Stimulated activated CD8-positive, alpha-beta memory T cell treated with anti-CD3 and anti-CD28 coated beads, Interleukin-7, amount 100 ng/mL, for 4 hours (primary cell): ENCODE measurements around the gene DHDDS.
"Not testable (repeated sequence)": the region's sequence is repeated elsewhere in the genome, so short reads cannot be mapped to it uniquely, and the experiment has no call there.

Experiments used
- DNase-seq, 2 donors: peaks; one replicate each; pipeline ENCODE4 v3.0.0-alpha.2; 2020; ENCODE audit warnings: low read depth in 2 of 2

DHDDS gene, protein sequence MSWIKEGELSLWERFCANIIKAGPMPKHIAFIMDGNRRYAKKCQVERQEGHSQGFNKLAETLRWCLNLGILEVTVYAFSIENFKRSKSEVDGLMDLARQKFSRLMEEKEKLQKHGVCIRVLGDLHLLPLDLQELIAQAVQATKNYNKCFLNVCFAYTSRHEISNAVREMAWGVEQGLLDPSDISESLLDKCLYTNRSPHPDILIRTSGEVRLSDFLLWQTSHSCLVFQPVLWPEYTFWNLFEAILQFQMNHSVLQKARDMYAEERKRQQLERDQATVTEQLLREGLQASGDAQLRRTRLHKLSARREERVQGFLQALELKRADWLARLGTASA

DNA sequence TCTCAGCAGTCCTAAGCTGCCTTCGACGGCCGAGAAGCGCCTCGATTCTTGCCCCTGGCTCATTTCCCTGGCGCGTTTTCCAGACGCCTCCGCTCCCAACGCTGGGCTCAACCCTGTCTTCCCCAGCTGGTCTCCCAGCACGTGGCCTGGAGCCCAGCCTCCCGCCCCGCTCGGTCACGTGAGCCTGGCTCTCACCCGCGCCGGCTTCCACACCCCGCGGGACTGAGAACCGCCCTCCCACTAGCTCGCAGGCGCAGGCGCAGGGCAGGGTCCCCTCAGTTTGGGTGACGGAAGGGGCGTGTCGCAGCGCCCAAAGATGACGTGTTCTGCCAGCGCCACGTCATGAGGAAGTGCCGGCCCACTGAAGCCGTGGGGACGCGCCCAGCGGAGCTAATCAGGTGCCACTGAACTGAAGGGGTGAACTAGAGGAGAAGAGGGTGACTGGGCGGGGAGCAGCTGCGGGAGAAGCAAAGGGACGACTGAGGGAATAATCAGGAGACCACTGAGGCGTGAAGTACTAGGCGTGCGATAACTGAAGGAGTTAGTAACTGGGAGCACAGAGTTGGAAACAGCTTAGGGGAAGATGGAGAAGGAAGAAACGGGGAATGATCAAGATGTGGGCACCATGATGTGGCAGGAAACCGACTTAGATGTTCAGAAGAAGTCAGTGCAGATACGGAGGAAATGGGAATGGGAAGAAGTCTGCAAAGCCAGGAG, at the start of gene DHDDS:
TSS of gene DHDDS (plus strand) at position 343 of the 717 bp plus-strand sequence. CDS start 625 bp downstream, outside the sequence.
- peak; percentile 97 to 98 for DNase-seq

DNA sequence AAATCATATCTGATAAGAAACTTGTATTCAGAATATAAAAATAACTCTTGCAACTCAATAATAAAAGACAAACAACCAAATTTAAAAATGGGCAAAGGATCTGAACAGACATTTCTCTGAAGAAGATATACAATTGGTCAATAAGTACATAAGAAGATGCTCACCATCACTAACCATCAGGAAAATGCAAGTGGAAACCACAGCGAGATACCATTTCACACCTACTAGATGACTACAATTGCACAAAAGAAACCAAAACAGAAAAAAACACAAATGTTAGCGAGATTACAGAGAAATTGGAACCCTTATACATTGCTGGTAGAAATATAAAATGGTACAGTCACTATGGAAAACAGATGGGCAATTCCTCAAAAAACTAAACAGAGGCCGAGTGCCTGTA, 48.0 kb upstream of the DHDDS start:
- no peak for DNase-seq

DNA sequence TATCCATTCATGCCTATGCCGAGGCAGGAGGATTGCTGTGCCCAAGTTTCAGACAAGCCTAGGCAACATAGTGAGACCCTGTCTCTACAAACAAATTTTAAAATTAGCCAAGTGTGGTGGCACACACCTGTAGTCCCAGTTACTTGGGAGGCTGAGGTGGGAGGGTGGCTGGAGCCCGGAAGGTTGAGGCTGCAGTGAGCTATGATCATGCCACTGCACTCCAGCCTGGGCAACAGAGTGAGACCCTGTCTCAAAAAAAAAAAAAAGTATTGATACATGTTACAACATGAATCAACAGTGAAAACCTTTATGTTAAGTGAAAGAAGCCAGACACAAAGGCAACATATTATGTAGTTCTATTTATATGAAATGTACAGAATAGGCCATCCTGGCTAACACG, 47.1 kb upstream of the DHDDS start:
- not testable (repeated sequence) for DNase-seq

DNA sequence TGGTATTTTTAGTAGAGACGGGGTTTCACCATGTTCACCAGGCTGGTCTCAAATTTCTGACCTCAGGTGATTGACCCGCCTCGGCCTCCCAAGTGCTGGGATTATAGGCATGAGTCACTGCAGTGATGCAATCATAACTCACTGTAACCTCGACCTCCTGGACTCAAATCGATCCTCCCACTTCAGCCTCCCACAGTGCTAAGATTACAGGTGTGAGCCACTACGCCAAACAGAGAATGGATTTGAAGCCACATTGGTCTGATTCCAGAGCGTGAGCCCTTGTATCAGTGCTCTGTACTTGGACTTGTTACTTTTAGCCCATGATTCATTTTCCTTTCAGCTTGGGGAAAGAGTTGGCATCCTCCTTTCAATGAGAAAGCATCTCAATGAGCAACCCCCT, 44.7 kb upstream of the DHDDS start:
- no peak for DNase-seq

DNA sequence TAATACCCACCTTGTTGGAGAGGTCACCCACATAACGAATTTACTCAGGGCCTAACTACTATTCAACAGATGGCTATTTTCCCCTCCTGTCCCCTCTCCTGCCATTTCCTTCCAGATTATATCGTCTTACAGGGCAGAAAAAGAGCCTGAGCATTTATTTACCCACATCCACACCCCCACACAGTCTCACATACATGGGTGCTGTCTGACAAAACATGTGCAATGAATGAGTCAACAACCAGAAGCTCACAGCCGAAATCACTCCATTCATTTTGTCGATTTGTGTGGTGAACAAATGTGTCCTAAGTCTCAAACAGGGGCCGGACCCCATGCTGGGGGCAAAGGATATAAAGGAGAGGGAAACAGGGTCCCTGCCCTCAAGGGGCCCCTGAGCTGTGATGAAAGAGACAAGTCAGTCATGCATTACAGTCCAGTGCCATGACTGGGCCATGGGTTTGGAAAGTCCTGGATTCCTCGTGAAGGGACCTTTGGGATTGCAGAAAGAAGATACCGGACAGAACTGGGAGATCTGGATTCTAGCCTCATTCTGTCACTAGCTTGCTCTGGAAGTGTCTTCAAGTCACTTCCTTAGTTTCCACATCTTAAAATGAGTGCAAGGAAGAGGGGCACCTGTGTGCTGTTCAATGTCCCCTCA, 43.2 kb upstream of the DHDDS start:
- no peak for DNase-seq

DNA sequence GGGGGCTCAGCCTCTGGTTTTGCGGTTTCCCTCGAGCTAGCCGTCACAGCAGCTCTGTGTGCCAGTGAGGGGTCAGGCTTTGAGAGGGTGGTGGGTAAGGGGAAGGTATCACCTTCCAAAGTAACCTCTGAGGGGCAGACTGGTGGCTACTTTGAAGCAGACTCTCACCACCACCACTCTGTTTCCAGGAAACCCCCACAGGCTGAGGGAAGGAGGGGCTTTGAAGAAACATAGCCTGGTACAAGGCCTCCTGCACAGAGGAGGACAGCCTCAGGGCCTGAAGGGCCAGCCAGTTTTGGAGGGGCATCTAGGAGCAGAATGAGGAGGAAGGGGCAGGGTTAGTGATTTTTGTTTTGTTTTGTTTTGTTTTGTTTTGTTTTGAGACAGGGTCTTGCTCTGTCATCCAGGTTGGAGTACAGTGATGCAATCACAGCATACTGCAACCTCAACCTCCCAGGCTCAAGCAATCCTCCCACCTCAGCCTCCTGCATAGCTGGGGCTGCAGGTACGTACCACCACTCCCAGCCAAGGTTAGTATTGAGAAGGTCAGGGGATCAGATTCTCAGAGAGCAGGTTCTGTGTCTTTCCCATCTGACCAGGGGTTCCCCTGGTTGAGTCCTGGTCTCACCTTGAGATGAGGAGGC, 42.4 kb upstream of the DHDDS start:
- no peak for DNase-seq

DNA sequence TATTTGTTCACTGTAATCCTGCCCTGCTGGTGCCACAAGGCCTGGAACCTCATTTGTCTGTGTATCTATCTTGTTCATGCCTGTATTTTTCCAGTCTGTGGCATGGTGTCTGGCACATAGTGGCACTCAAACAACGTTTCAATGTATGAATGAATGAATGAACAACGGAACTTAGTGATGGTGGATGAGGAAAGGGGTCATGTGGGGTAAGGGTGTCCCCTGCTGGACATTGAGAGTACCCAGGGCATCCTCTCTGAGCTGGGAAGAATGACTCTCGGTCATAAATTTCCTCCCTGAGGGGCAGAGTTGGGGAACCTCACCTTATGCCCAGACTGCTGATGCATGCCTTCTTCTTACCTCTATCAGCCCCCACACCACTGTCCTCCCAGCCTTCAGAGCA, 40.7 kb upstream of the DHDDS start:
- peak in 1 of 2 donors; percentile 19 for DNase-seq

DNA sequence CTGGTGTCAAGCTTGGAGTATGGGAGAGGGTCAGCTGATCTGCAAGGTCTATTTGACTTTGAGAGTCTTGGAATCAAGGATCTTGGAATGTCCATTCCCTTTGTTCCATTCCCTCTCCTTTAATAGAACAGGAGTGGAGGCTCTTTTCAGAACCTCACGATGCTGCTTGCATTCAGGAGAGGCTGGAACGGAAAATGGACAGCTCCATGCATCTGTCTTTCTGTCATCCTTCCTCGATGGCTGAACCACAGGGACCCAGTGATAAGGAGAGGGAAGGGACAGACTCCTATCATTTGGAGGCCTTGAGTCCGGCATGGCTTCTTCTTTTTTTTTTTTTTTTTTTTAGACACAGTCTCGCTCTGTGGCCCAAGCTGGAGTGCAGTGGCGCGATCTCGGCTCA, 36.4 kb upstream of the DHDDS start:
- no peak for DNase-seq

DNA sequence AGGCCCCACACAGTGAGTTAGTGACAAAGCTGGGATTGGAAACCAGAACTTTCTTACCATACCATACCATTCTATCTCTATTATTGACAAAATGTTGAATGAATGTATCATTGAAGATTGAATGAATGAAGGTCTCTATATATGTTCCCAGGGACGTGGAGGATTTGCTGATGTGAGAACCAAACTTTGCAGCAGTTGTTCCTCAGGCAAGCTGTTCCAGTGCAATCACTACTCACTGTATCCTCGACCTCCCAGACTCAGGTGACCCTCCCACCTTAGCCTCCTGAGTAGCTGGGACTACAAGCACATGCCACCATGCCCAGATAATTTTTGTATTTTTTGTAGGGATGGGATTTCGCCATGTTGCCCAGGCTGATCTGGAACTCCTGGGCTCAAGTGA, 33.1 kb upstream of the DHDDS start:
- no peak for DNase-seq

DNA sequence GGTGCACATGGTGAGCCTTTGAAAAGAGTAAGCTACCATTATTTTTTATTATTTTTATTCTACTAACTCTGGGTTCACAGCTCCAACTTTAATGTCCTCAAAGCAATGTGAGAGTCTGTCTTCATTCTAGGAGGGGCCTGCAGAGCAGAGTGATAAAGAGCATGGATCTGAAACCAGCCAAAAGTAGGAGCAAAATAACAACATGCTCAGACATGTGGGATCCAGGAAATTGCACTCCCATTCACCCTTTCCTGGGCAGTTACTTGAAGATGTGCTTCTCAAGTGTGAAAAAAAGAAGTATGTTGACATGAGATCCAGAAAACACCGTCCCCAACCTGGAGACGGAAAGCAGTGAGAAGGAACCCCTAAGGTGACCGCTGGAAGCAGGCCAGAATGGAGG, 30.2 kb upstream of the DHDDS start:
- no peak for DNase-seq

DNA sequence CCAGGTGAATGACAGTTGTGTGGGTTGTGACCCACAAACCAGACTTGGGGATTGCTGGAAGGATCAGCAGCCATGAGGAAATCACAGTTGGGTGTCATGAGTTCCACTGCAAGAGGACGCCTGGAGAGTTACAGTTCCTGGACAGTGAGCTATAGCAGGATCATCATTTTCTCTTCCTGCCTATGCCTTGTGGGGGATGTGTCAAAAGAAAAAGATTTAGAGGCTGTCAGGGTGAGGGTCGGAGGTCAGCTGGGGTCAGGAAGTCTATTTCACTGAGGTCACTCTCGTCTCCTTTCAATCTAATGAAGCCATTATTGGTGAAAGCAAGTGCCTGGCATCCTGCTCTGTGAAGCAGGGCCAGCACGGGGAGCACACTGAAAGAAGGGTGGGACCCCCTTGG, 28.5 kb upstream of the DHDDS start:
- DNase-seq = no peak

DNA sequence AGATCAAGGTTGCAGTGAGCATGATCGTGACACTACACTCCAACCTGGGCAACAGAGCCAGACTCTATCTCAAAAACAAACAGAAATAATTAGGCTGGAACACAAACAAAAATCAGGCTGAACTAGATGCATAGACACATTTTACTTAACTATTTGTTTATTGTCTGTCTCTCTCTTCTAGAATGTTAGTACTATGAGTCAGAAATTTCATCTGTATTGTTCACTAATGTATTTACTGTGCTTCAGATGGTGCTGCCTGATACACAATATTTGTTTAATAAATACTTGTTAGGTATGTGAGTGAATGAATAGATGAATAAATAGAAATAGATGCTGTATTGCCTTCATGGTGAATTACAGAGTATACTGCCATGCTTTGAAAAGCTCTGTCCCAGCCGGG, 27.5 kb upstream of the DHDDS start:
- no peak for DNase-seq

DNA sequence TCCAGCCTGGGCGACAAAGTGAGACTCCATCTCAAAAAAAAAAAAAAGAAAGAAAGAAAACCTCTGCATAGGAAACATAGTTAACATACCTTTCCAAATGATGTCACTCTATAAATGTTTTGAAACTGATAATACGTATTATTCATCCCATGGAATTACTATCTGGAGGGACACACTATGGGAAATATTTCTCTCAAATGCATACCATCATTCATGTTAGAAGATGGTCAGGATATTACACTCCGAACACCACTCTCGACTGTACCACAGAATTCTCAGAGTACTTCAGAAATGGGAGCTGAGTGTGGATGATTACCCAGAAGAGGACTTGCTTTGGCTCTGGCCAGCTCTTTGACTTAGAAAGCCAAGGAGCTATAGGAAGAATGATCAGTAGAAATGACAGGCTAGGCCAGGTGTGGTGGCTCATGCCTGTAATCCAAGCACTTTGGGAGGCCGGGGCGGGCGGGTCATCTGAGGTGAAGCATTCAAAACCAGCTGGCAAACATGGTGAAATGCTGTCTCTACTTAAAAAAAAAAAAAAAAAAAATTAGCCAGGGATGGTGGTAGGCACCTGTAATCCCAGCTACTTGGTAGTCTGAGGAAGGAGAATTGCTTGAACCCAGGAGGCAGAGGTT, 26.7 kb upstream of the DHDDS start:
- DNase-seq = no peak

DNA sequence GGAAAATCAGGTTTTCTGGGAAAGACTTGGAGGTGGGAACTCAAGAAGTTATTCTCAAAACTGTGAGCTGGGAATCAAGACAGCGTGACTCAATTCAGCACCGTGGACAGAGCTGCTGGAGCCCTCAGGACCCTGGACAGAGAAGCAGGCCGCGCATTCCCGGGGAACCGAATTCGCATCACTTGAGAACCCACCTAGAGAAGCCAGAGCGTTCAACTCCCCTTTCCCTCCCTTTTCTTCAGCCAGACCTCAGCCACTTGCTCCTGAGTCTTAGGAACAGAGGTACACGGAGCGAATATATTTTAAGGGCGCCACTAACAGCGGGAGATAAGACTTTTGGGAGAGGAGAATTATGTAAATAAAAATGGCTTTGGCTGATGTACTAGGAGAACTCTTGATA, 23.5 kb upstream of the DHDDS start:
- peak; percentile 48 to 58 for DNase-seq

DNA sequence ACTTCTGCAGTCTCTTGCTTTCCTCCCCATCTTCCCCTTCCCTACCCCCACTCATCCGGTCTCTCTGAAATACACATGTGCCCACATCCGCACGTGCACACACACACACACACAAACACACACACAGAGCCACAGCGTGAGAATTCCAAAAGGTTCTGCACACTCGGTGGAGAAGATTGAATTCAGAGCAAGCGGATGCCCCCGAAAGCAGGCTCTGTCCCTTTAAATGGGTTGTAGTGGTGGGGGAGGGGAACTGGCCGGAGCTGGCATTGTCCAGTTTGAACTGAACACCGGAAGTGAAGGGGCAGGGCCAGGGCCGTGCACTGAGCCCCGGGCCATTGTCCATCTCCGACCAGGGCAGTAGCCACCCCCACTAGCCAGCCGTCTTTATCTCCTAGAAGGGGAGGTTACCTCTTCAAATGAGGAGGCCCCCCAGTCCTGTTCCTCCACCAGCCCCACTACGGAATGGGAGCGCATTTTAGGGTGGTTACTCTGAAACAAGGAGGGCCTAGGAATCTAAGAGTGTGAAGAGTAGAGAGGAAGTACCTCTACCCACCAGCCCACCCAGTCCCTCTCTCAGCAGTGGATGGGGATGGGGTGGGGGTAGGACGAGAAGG, 22.8 kb upstream of the DHDDS start:
- no peak for DNase-seq

DNA sequence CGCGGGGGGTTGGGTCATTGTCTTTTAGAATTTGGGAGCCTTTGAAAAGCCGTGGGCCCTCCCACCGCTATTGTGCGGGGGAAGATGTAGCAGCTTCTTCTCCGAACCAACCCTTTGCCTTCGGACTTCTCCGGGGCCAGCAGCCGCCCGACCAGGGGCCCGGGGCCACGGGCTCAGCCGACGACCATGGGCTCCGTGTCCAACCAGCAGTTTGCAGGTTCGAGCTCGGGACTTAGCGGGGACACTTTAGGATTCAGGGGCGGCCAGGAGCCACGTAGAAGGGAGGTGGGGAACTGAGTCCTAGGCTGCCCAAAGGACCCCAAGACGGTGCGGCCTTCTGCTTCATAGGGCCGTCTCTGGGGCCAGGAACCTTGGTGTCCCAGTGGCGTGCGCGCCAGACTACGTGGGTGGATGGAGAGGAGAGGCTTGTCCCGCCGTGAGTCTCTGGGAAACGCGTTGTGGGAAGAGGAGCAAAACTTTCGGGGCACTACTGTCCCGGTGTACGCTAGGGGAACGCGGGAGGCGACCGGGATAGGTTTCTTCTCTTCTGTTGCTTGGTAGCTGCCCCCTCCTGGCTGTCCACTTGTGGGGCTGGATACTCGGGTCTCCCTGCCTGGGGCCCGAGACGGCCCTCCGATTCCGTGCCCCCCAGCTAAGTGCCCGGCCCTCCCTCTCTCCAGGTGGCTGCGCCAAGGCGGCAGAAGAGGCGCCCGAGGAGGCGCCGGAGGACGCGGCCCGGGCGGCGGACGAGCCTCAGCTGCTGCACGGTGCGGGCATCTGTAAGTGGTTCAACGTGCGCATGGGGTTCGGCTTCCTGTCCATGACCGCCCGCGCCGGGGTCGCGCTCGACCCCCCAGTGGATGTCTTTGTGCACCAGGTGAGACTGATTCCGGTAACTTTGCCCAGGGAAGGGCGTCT, 21.2 kb upstream of the DHDDS start, which contains the start of gene LIN28A:
TSS of gene LIN28A (plus strand) at position 112 of the 918 bp plus-strand sequence. CDS start at position 187, 75 bp downstream.
- no peak for DNase-seq

DNA sequence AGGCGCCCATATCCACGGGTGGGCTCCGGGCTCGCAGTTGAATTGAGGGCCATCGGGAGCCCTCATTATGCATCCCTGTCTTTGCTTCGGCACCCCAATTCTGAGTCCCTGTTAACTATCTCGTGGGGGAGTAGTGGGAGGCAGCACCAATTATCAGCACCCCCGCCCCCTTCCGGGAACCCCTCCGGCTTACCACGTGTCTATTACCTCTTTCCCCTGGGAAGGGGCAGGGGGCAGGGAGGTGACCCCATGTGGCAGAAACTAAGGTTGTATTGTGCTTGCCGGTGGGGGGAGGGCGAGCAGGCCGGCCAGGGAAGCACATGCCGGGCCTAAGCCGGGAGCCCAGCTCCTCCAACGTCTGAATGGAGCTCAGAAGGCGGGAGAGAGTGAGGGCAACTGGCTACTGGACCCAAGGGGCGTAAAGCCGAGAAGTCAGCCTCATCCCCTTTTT, 20.5 kb upstream of the DHDDS start:
- DNase-seq = no peak

DNA sequence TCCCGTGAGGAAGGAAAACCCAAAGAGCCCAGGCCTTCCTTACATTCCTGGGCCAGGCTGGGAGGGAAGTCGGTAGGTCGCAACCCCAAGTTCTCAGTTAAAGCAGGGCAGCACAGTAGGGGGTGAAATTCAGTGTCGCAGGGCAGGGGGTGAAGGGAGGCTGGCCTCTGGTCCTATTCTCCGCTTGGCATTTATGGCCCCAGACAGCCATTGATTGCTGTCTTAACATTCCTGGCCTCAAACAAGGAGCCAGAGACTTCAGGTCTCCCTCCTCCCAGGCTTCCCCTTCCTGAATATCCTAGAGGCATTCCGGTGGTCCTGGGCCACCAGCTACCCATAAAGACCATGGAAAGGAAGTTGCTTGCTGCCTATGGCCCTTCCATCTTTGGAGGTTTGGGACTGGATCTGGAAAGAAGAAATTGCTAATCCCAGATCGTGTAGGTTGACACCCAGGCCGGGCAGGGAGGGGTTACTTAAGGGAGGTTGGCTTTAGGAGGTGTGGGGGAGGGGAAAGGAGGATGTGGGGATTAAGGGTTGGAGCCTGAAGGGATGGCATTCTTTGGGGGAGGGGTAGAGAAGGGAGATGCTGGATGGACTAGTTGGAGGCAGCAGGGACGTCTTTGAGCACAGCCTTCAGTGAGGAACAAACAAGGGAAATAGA, 19.8 kb upstream of the DHDDS start:
- DNase-seq = no peak

DNA sequence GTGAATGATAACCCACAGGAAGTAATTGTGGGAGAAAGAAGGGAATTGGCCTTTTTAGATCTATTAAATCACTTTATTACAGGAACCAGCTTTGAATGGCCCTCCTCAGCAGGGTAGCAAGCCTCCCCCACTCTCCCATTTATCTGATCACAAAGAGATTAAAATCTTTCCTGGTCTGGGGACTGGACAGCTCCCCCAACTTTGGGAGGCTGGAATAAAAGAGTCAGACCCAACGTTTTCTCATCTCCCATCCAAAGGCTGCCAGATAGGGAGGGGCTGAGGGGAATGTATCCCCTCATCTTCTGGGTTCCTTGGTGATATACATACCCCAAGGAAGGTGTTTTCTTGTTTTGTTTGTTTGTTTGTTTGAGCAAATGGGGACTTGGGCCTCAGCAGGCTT, 19.1 kb upstream of the DHDDS start:
- no peak for DNase-seq
